GM12891 (cell line): ENCODE results near the gene ANKRD44.

ENCODE experiments used
- PAX5 ChIP-seq: IDR thresholded peaks from 2 replicates; pipeline ENCODE4 v1.6.1; 2011; ENCODE audit warnings: low read length, moderate library complexity, mild to moderate bottlenecking; ENCODE audit not compliant: insufficient read depth, severe bottlenecking
- POLR2A ChIP-seq: IDR thresholded peaks from 2 replicates; pipeline ENCODE4 v1.6.1; 2011; ENCODE audit warnings: low read depth, low read length, control low read depth
- POLR2AphosphoS5 ChIP-seq: IDR thresholded peaks from 2 replicates; pipeline ENCODE4 v1.6.1; 2011; ENCODE audit warnings: low read depth, low read length, control low read depth
- POU2F2 ChIP-seq: IDR thresholded peaks from 2 replicates; pipeline ENCODE4 v1.6.1; 2011; ENCODE audit warnings: low read depth, mild to moderate bottlenecking, control low read depth, low read length, moderate library complexity
- SPI1 ChIP-seq: IDR thresholded peaks from 2 replicates; pipeline ENCODE4 v1.6.1; 2011; ENCODE audit warnings: low read depth, low read length, control low read depth
- TAF1 ChIP-seq: IDR thresholded peaks from 2 replicates; pipeline ENCODE4 v1.6.1; 2011; ENCODE audit warnings: low read depth, low read length, control low read depth

- TF ChIP-seq TAF1 (no peak), POLR2A (no peak), POLR2AphosphoS5 (no peak), SPI1 (no peak), PAX5 (no peak), POU2F2 (no peak)
Observed at GRCh38 chr2:197238043-197238365, 72.6 kb downstream of the ANKRD44 start.
